NCI-H345 treated with DMSO at 0.1 percent for 48 hours (cell line): ENCODE data around the gene ZBTB22.

Experiments
- DNase-seq: peaks from one replicate; lab custom pipeline; 2025; ENCODE audit not compliant: unreplicated experiment; lab: John Stamatoyannopoulos, UW

The ZBTB22 gene

GRCh38 chr6:33329058-33329457, 11.5 kb upstream of the ZBTB22 start:
- no peak for DNase-seq

GRCh38 chr6:33324125-33324524, 6.6 kb upstream of the ZBTB22 start:
- DNase-seq: no peak

- DNase-seq: peak; percentile 42
Observed at GRCh38 chr6:33323623-33323948, 6.0 kb upstream of the ZBTB22 start.

GRCh38 chr6:33321227-33321626, 3.7 kb upstream of the ZBTB22 start:
- DNase-seq: no peak

- DNase-seq: no peak
Observed at GRCh38 chr6:33320315-33321181, 3.0 kb upstream of the ZBTB22 start.

GRCh38 chr6:33319939-33320314, 2.4 kb upstream of the ZBTB22 start:
- no peak for DNase-seq

GRCh38 chr6:33318426-33319073, 1.0 kb upstream of the ZBTB22 start:
- DNase-seq: no peak

GRCh38 chr6:33317419-33317668, 200 bp downstream of the ZBTB22 start:
- no peak for DNase-seq

- DNase-seq: no peak
Observed at GRCh38 chr6:33316603-33317418, 733 bp downstream of the ZBTB22 start.

GRCh38 chr6:33315793-33316602, 1.5 kb downstream of the ZBTB22 start:
- DNase-seq: no peak

GRCh38 chr6:33314943-33315792, 2.4 kb downstream of the ZBTB22 start:
- no peak for DNase-seq

GRCh38 chr6:33314515-33314942, 3.0 kb downstream of the ZBTB22 start:
- peak; percentile 21 for DNase-seq

GRCh38 chr6:33313709-33314514, 3.6 kb downstream of the ZBTB22 start, which contains the start of gene TAPBP:
Gene TAPBP (minus strand): TSS chr6:33314078. CDS start chr6:33314041, 37 bp downstream.
- DNase-seq: peak; percentile 36

- DNase-seq: peak; percentile 36
Observed at GRCh38 chr6:33313105-33313708, 4.3 kb downstream of the ZBTB22 start.

GRCh38 chr6:33312361-33313104, 5.0 kb downstream of the ZBTB22 start:
- peak; percentile 75 for DNase-seq

GRCh38 chr6:33306356-33306755, 11.2 kb downstream of the ZBTB22 start:
- DNase-seq: no peak

GRCh38 chr6:33305052-33305451, 12.5 kb downstream of the ZBTB22 start:
- DNase-seq: no peak

GRCh38 chr6:33304216-33304615, 13.3 kb downstream of the ZBTB22 start:
- DNase-seq: no peak
